B cell (primary cell): ENCODE data around the gene SLC16A6.

Source experiments
- CTCF ChIP-seq: fragments of 200-600 bp; IDR thresholded peaks from one replicate; pipeline ENCODE4 v1.8.0; 2022; ENCODE audit warnings: antibody characterized with exemption, mild to moderate bottlenecking
- EZH2 ChIP-seq: IDR thresholded peaks from 2 replicates; pipeline ENCODE4 v1.6.1; 2012; ENCODE audit warnings: borderline replicate concordance, low read depth, mild to moderate bottlenecking, moderate library complexity, low read length; ENCODE audit not compliant: insufficient read depth, poor library complexity, severe bottlenecking

DNA sequence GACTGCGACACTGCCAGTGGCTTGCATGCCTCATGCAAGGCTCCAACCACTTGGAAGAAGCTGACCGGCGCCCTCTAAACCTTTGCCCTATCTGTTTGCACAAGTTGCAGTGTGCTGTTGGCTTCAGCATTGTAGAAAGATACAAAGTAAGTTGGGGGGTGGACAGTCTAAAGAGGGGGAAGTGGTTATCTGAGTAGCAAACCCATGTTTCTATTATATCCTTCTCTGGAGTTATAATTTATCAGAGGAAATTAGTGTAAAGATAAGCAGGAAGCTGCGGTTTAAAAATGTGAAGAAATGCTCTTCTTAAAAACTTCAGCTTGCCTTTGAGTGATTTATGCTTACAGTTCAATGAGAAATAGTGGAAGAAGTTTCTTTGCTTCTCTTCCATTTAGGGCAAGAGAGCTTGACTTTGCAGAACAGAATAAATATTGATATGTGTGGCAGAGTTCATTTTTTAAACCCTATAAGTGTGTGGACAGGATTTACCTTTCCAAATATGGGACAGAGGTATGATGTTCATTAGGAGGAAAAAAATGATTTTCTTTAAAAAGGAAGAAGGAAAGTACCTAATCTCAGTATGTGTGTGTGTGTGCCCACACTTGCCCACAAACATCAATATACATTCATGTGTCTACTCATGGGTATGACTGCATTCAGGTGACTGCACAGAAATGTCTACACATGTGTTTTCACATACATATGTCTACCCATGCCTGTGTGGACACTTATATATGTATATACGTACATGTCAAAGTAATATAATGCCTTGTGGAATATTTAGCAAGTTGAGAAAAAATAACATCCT lies 35.0 kb downstream of the SLC16A6 start:
- TF ChIP-seq CTCF (no peak), EZH2 (no peak)
